ENCODE results near the gene APBA2. TPM values are rescaled to one million over a fixed set of nuclear protein-coding genes. Genes with fewer than 3 reads are reported as not detected.

The APBA2 gene
- total and polyA plus RNA-seq, 12 donors = 0.16 to 0.85 (median 0.46) TPM

DNA sequence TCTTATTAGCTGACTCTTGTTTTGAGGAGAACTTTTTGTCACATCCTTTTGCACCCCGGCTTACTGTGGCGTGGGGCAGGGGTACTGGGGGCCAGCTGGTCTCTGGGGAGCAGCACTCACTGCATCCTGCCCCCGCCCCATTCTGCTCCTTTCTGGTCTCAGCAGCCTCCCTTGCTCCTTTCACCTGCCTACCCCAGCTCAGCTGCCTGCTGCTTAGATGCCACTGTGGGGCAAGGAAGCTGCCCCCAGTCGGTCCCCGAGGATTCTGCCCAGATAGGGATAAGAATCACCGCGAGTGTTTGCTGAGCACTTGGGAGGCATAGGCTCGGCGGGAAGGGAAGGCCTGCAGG, 32.0 kb downstream of the APBA2 start:
- TF ChIP-seq, protein P1, sequence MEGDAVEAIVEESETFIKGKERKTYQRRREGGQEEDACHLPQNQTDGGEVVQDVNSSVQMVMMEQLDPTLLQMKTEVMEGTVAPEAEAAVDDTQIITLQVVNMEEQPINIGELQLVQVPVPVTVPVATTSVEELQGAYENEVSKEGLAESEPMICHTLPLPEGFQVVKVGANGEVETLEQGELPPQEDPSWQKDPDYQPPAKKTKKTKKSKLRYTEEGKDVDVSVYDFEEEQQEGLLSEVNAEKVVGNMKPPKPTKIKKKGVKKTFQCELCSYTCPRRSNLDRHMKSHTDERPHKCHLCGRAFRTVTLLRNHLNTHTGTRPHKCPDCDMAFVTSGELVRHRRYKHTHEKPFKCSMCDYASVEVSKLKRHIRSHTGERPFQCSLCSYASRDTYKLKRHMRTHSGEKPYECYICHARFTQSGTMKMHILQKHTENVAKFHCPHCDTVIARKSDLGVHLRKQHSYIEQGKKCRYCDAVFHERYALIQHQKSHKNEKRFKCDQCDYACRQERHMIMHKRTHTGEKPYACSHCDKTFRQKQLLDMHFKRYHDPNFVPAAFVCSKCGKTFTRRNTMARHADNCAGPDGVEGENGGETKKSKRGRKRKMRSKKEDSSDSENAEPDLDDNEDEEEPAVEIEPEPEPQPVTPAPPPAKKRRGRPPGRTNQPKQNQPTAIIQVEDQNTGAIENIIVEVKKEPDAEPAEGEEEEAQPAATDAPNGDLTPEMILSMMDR (IDR thresholded peaks at IDR 0.05) = no peak

GRCh38 chr15:28918141-28918983, 32.6 kb downstream of the APBA2 start:
- Histone ChIP-seq H3K4me1 (no peaks in the 10 kb centered on the region), H3K36me3 (no peaks in the 10 kb centered on the region), H3K27me3 (peaks cover 0 to 44% (median 20%) of the 10 kb centered on the region in 7 donors), H3K9me3 (no peaks in the 10 kb centered on the region), H3K27ac (no peak overlapping the region), H3K4me3 (no peak overlapping the region)
- DNase-seq = no peak
- ATAC-seq = no peak
- WGBS, 2 donors = 41% methylated on average over 41 of the region's 41 CpGs
- TF ChIP-seq, protein P1 (IDR thresholded peaks at IDR 0.05) = peak in 7 of 9 donors; percentile 4 to 21 (median 15)
- intact Hi-C loops (cut with DNase I) = no loop called here

More for the DNA sequence above, 32.0 kb downstream of the APBA2 start:
- 62 to 69% methylated on average over 9 of the region's 9 CpGs for WGBS, 2 donors
- H3K4me3 ChIP-seq = no peak overlapping the region
- H3K9me3 ChIP-seq = no peaks in the 10 kb centered on the region
- H3K4me1 ChIP-seq = no peaks in the 10 kb centered on the region
- peaks cover 0 to 44% (median 20%) of the 10 kb centered on the region in 7 donors for H3K27me3 ChIP-seq
- no peaks in the 10 kb centered on the region for H3K36me3 ChIP-seq
- intact Hi-C loops (cut with DNase I) = no loop called here
- DNase-seq (no peak), ATAC-seq (no peak)
- H3K27ac ChIP-seq = no peak overlapping the region

- Histone ChIP-seq H3K36me3 (no peaks in the 10 kb centered on the region), H3K4me1 (no peaks in the 10 kb centered on the region), H3K9me3 (no peaks in the 10 kb centered on the region), H3K27ac (no peak overlapping the region), H3K27me3 (peaks cover 0 to 44% (median 20%) of the 10 kb centered on the region in 7 donors), H3K4me3 (peak overlapping the region in 1 of 10 donors; percentile 29)
- TF ChIP-seq, protein P1 (IDR thresholded peaks at IDR 0.05) = no peak
- no peak for ATAC-seq
- DNase-seq = no peak
- intact Hi-C loops (cut with DNase I) = no loop called here
- 86 to 92% methylated on average over 17 of the region's 17 CpGs for WGBS, 2 donors
Measured at GRCh38 chr15:28919201-28919635, 33.4 kb downstream of the APBA2 start.

- TF ChIP-seq, protein P1 (IDR thresholded peaks at IDR 0.05) = no peak
- H3K27me3 ChIP-seq = peaks cover 0 to 41% (median 20%) of the 10 kb centered on the region in 7 donors
- no peak for ATAC-seq
- H3K9me3 ChIP-seq = no peaks in the 10 kb centered on the region
- H3K36me3 ChIP-seq = no peaks in the 10 kb centered on the region
- no peak overlapping the region for H3K27ac ChIP-seq
- H3K4me1 ChIP-seq = no peaks in the 10 kb centered on the region
- H3K4me3 ChIP-seq = peak overlapping the region in 1 of 10 donors; percentile 29
- intact Hi-C loops (cut with DNase I) = loop anchor here in 1 of 10 donors (10.0 kb wide), 1 partner anchor 165 kb away; no protein-coding TSS in a partner anchor
- 83 to 92% methylated on average over 13 of the region's 13 CpGs for WGBS, 2 donors
- DNase-seq = no peak
Measured at GRCh38 chr15:28919679-28920655, 34.2 kb downstream of the APBA2 start.

All from heart right ventricle (tissue), 16 donors.